ENCODE measurements around the gene SPRY4. TPM values are rescaled to one million over a fixed set of nuclear protein-coding genes. Genes with fewer than 3 reads are reported as not detected.

SPRY4 gene, protein sequence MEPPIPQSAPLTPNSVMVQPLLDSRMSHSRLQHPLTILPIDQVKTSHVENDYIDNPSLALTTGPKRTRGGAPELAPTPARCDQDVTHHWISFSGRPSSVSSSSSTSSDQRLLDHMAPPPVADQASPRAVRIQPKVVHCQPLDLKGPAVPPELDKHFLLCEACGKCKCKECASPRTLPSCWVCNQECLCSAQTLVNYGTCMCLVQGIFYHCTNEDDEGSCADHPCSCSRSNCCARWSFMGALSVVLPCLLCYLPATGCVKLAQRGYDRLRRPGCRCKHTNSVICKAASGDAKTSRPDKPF
- total RNA-seq (10 to 100 TPM in 3 of 5 donors, 1 to 10 TPM in 2; 2.9 to 13.6 (median 10.7) TPM), polyA plus RNA-seq (1 to 10 TPM; 1.3 to 7.9 (median 5.2) TPM)
- long read RNA-seq, donor 1, full-length matches to known transcripts, result 20 of 20 reads
- long read RNA-seq, donor 1, partial matches to known transcripts, result 0 of 20 reads
- long read RNA-seq, donor 1, other reads (novel, unspliced or antisense), result 0 of 20 reads
- long read RNA-seq, donor 2, full-length matches to known transcripts, result 9 of 9 reads
- long read RNA-seq, donor 2, partial matches to known transcripts, result 0 of 9 reads
- long read RNA-seq, donor 2, other reads (novel, unspliced or antisense), result 0 of 9 reads
- long read RNA-seq, donor 3, full-length matches to known transcripts, result 16 of 16 reads
- long read RNA-seq, donor 3, partial matches to known transcripts, result 0 of 16 reads
- long read RNA-seq, donor 3, other reads (novel, unspliced or antisense), result 0 of 16 reads
- long read RNA-seq, donor 4, full-length matches to known transcripts, result 2 of 2 reads
- long read RNA-seq, donor 4, partial matches to known transcripts, result 0 of 2 reads
- long read RNA-seq, donor 4, other reads (novel, unspliced or antisense), result 0 of 2 reads
- long read RNA-seq, donor 5, full-length matches to known transcripts, result 40 of 40 reads
- long read RNA-seq, donor 5, partial matches to known transcripts, result 0 of 40 reads
- long read RNA-seq, donor 5, other reads (novel, unspliced or antisense), result 0 of 40 reads
- long read RNA-seq, donor 6, full-length matches to known transcripts, result 26 of 26 reads
- long read RNA-seq, donor 6, partial matches to known transcripts, result 0 of 26 reads
- long read RNA-seq, donor 6, other reads (novel, unspliced or antisense), result 0 of 26 reads
- long read RNA-seq, donor 7, full-length matches to known transcripts, result 34 of 34 reads
- long read RNA-seq, donor 7, partial matches to known transcripts, result 0 of 34 reads
- long read RNA-seq, donor 7, other reads (novel, unspliced or antisense), result 0 of 34 reads
- long read RNA-seq, donor 8, full-length matches to known transcripts, result 26 of 26 reads
- long read RNA-seq, donor 8, partial matches to known transcripts, result 0 of 26 reads
- long read RNA-seq, donor 8, other reads (novel, unspliced or antisense), result 0 of 26 reads
- long read RNA-seq, donor 9, full-length matches to known transcripts, result 59 of 59 reads
- long read RNA-seq, donor 9, partial matches to known transcripts, result 0 of 59 reads
- long read RNA-seq, donor 9, other reads (novel, unspliced or antisense), result 0 of 59 reads
- long read RNA-seq, donor 10, full-length matches to known transcripts, result 9 of 9 reads
- long read RNA-seq, donor 10, partial matches to known transcripts, result 0 of 9 reads
- long read RNA-seq, donor 10, other reads (novel, unspliced or antisense), result 0 of 9 reads

- 0 to 1% (median 1%) methylated on average over 40 to 54 of the region's 54 CpGs for WGBS, 5 donors
- H3K36me3 ChIP-seq, result no peaks in the 10 kb centered on the region
- H3K27ac ChIP-seq, result peak within 1 kb of the TSS; percentile 75 to 89 (median 88)
- intact Hi-C loops (cut with DNase I; ENCODE audit: low total_unique reads), result loop anchor here (10.0 kb wide), 1 partner anchor 220 kb away; no protein-coding TSS in a partner anchor
- peaks cover 24 to 64% (median 59%) of the 10 kb centered on the region in 4 donors for H3K4me1 ChIP-seq
- peaks cover 0 to 76% (median 25%) of the 10 kb centered on the region in 3 donors for H3K27me3 ChIP-seq
- DNase-seq, result peak; percentile 89 to 98
- peak within 1 kb of the TSS; percentile 51 to 67 (median 60) for H3K4me3 ChIP-seq
- no peaks in the 10 kb centered on the region for H3K9me3 ChIP-seq
- peak; percentile 87 to 99 (median 98) for TF ChIP-seq POLR2AphosphoS5 (IDR thresholded peaks at IDR 0.05)
- peak in 1 of 4 donors; percentile 74 for TF ChIP-seq POLR2A (IDR thresholded peaks at IDR 0.05)
- TF ChIP-seq, protein P1, sequence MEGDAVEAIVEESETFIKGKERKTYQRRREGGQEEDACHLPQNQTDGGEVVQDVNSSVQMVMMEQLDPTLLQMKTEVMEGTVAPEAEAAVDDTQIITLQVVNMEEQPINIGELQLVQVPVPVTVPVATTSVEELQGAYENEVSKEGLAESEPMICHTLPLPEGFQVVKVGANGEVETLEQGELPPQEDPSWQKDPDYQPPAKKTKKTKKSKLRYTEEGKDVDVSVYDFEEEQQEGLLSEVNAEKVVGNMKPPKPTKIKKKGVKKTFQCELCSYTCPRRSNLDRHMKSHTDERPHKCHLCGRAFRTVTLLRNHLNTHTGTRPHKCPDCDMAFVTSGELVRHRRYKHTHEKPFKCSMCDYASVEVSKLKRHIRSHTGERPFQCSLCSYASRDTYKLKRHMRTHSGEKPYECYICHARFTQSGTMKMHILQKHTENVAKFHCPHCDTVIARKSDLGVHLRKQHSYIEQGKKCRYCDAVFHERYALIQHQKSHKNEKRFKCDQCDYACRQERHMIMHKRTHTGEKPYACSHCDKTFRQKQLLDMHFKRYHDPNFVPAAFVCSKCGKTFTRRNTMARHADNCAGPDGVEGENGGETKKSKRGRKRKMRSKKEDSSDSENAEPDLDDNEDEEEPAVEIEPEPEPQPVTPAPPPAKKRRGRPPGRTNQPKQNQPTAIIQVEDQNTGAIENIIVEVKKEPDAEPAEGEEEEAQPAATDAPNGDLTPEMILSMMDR (IDR thresholded peaks at IDR 0.05), result no peak
Measured at GRCh38 chr5:142324871-142325724, at the start of gene SPRY4. Gene SPRY4, minus strand, starts transcription at chr5:142325021. Its CDS starts 9,913 bp downstream, at chr5:142315108.

DNA sequence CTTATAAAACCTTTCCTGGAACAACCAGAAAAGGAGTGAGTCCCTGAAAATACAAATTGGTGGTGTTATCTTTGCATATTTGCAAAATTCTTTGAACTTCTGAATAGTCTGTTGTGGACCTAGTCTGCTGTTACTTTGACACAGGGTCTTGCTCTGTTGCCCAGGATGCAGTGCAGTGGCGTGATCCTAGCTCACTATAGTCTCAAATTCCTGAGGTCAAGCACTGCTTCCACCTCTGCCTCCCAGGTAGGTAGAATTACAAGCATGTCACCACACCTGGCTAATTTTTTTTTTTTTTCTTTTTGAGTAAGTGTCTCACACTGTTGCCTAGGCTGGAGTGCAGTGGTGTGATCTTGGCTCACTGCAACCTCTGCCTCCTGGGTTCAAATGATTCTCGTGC, 43.7 kb upstream of the SPRY4 start:
- DNase-seq, result no peak
- WGBS, 5 donors, result 86 to 99% (median 96%) methylated on average over 2 of the region's 2 CpGs
- H3K36me3 ChIP-seq, result no peaks in the 10 kb centered on the region
- H3K9me3 ChIP-seq, result no peaks in the 10 kb centered on the region
- TF ChIP-seq, protein P1 (IDR thresholded peaks at IDR 0.05), result no peak
- no peak overlapping the region for H3K27ac ChIP-seq
- no peaks in the 10 kb centered on the region for H3K27me3 ChIP-seq
- H3K4me3 ChIP-seq, result no peak overlapping the region
- H3K4me1 ChIP-seq, result peaks cover 0 to 4% (median 0%) of the 10 kb centered on the region in 4 donors
- intact Hi-C loops (cut with DNase I; ENCODE audit: low total_unique reads), result no loop called here

DNA sequence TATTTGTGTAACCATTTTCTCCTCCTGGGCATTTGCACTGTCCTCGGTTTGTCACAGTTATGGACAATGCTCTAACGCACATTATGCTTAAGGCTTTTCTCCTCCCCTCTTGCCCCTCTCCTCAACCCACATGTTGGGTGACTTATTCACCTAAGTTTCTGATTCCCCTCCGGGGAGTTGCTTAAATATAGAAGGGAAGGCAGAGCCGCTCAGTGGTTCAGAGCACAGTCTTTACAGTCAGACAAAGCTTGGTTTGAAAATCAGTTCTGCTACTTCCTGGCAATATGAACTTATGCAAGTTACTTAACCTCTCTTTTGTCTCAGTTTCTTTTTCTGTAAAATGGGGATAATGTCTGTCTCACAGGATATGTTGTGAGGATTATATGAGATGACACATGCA, 41.2 kb upstream of the SPRY4 start:
- intact Hi-C loops (cut with DNase I; ENCODE audit: low total_unique reads), result no loop called here

More for the DNA sequence above, 41.2 kb upstream of the SPRY4 start:
- Histone ChIP-seq H3K4me1 (peaks cover 5 to 14% (median 10%) of the 10 kb centered on the region in 4 donors), H3K27ac (no peak overlapping the region), H3K4me3 (no peak overlapping the region), H3K36me3 (no peaks in the 10 kb centered on the region), H3K9me3 (no peaks in the 10 kb centered on the region), H3K27me3 (no peaks in the 10 kb centered on the region)
- 90 to 95% (median 93%) methylated on average over 4 of the region's 4 CpGs for WGBS, 5 donors
- TF ChIP-seq, protein P1 (IDR thresholded peaks at IDR 0.05), result no peak
- no peak for TF ChIP-seq POLR2AphosphoS5 (IDR thresholded peaks at IDR 0.05)
- TF ChIP-seq POLR2A (IDR thresholded peaks at IDR 0.05), result no peak
- no peak for TF ChIP-seq EP300 (IDR thresholded peaks at IDR 0.05)
- no peak for DNase-seq

Data from stomach (tissue), 19 donors.